K562 (cell line): ENCODE measurements around the gene ZFPM1. TPM values are rescaled to one million over a fixed set of nuclear protein-coding genes. Genes with fewer than 3 reads are reported as not detected.
A peak's percentile ranks its signal among the peaks of the same experiment; 100 is the strongest.

ENCODE experiments used
- ARHGAP35 ChIP-seq: fragments of 450-650 bp; IDR thresholded peaks from 2 replicates; pipeline ENCODE4 v1.6.1; 2018; ENCODE audit not compliant: partially characterized antibody
- BRD4 ChIP-seq: fragments of 200-600 bp; sonication (generic); IDR thresholded peaks from 2 replicates; pipeline ENCODE4 v1.6.1; 2017; ENCODE audit warnings: inconsistent platforms
- CBX2 ChIP-seq: fragments of 200-600 bp; sonication (generic); IDR thresholded peaks from one replicate; pipeline ENCODE4 v1.6.1; 2012; ENCODE audit warnings: mild to moderate bottlenecking, low read length, inconsistent platforms; ENCODE audit not compliant: insufficient read depth, poor library complexity, severe bottlenecking
- DPF2 ChIP-seq: fragments of 450-650 bp; IDR thresholded peaks from 2 replicates; pipeline ENCODE4 v1.6.1; 2016
- FOS ChIP-seq: IDR thresholded peaks from 3 replicates; pipeline ENCODE4 v1.6.1; 2011; ENCODE audit not compliant: insufficient read length; ENCODE audit errors: extremely low read depth
- FOXK1 ChIP-seq: sonication (generic); formaldehyde crosslinking; IDR thresholded peaks from 2 replicates; pipeline ENCODE4 v1.8.0; 2022; ENCODE audit warnings: missing genetic modification reagents, mild to moderate bottlenecking, borderline replicate concordance
- HOMEZ ChIP-seq: fragments of 250-450 bp; sonication (Bioruptor Pico); IDR thresholded peaks from 2 replicates; pipeline ENCODE4 v1.4.0; 2020; ENCODE audit warnings: mild to moderate bottlenecking, moderate library complexity
- MED1 ChIP-seq: sonication (generic); formaldehyde crosslinking; IDR thresholded peaks from 2 replicates; pipeline ENCODE4 v1.8.1; 2023; ENCODE audit warnings: missing genetic modification reagents, borderline replicate concordance
- NCOA4 ChIP-seq: fragments of 450-650 bp; IDR thresholded peaks from 2 replicates; pipeline ENCODE4 v1.6.1; 2018; ENCODE audit warnings: mild to moderate bottlenecking; ENCODE audit not compliant: partially characterized antibody
- NFE2 ChIP-seq: IDR thresholded peaks from 2 replicates; pipeline ENCODE4 v1.6.1; 2014; ENCODE audit warnings: antibody characterized with exemption, low read depth
- NFE2L1 ChIP-seq: fragments of 450-650 bp; IDR thresholded peaks from 2 replicates; pipeline ENCODE4 v1.6.1; 2016; ENCODE audit warnings: missing genetic modification characterization, low read depth, mild to moderate bottlenecking, missing compliant biosample characterization, moderate library complexity, borderline replicate concordance
- RBM14 ChIP-seq: fragments of 200-400 bp; formaldehyde crosslinking; IDR thresholded peaks from 2 replicates; pipeline ENCODE4 v1.6.1; 2018; ENCODE audit warnings: low read depth, mild to moderate bottlenecking, low read length, moderate library complexity, borderline replicate concordance; ENCODE audit not compliant: insufficient read depth
- RBM39 ChIP-seq: fragments of 200-400 bp; formaldehyde crosslinking; optimal IDR thresholded peaks from 2 replicates; pipeline ENCODE3; 2018; ENCODE audit warnings: low read depth, low read length
- SREBF2 ChIP-seq: sonication (generic); formaldehyde crosslinking; IDR thresholded peaks from 2 replicates; pipeline ENCODE4 v1.4.0; 2020; ENCODE audit warnings: mild to moderate bottlenecking, missing genetic modification reagents
- WHSC1 ChIP-seq: IDR thresholded peaks from one replicate; pipeline ENCODE4 v1.6.1; 2012; ENCODE audit warnings: low read length, control low read depth, inconsistent platforms
- ZKSCAN1 ChIP-seq: fragments of 150-350 bp; IDR thresholded peaks from 2 replicates; pipeline ENCODE4 v1.6.1; 2016; ENCODE audit warnings: low read depth, low read length
- ZNF77 ChIP-seq: fragments of 250-450 bp; sonication (Bioruptor Pico); IDR thresholded peaks from 2 replicates; pipeline ENCODE4 v1.5.0; 2020
- polyA plus RNA-seq, 8 experiments: library from polyadenylated mRNA; depleted of rRNA in 4 of 8; stranded (reverse) in 5 of 8; unstranded in 3 of 8; fragments of >200 nt; fragmentation: Nextera tagmentation in 2 of 8; fragmentation: Illumina TruSeq in 1 of 8; extraction: Ambion mirVana in 2 of 8; extraction: Trizol in 1 of 8; gene quantifications; 2 replicates each; pipeline versions ENCODE4 v1.2.1 to v1.2.3, GENCODE V29; 2011 to 2014; ENCODE audit warnings: inconsistent platforms in 1 of 8, missing spikeins in 1 of 8
- total RNA-seq, 7 experiments: library from RNA; depleted of rRNA in 6 of 7; stranded (reverse); fragments of >200 nt in 6 of 7; fragmentation: Illumina TruSeq in 2 of 7; extraction: Trizol in 2 of 7; gene quantifications; 2 replicates each; pipeline versions ENCODE4 v1.2.1 to v1.2.3, GENCODE V29; 2011 to 2021; ENCODE audit warnings: low replicate concordance in 1 of 7
- TF ChIP-seq, protein P1 (sequence below): sonication (generic); formaldehyde crosslinking; IDR thresholded peaks from 2 replicates; pipeline ENCODE4 v1.8.1; 2022; ENCODE audit warnings: missing genetic modification reagents

ZFPM1 gene
- total and polyA plus RNA-seq, 9 of the 15 experiments (the other 6 are each of a cell fraction or from before 2014, with no cell fraction given): 0.03 to 35.9 (median 1.4) TPM

- TF ChIP-seq CBX2 (no peak), ZNF77 (CRISPR knock-in tag) (no peak), ZKSCAN1 (no peak), FOS (no peak), BRD4 (no peak), DPF2 (peak; percentile 45), SREBF2 (CRISPR knock-in tag) (no peak), RBM39 (no peak), NFE2 (no peak), WHSC1 (no peak), MED1 (no peak), NCOA4 (no peak), RBM14 (no peak), HOMEZ (CRISPR knock-in tag) (no peak), ARHGAP35 (no peak), FOXK1 (no peak), NFE2L1 (tag) (no peak)
- TF ChIP-seq, protein P1, sequence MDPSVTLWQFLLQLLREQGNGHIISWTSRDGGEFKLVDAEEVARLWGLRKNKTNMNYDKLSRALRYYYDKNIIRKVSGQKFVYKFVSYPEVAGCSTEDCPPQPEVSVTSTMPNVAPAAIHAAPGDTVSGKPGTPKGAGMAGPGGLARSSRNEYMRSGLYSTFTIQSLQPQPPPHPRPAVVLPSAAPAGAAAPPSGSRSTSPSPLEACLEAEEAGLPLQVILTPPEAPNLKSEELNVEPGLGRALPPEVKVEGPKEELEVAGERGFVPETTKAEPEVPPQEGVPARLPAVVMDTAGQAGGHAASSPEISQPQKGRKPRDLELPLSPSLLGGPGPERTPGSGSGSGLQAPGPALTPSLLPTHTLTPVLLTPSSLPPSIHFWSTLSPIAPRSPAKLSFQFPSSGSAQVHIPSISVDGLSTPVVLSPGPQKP (CRISPR knock-in tag): no peak
- TF ChIP-seq, all 486 proteins: peak for 24
Observed at GRCh38 chr16:88451586-88452481, 1.2 kb upstream of the ZFPM1 start (continued).
